Measurements from ENCODE around the gene GNGT1.
A peak's percentile ranks its signal among the peaks of the same experiment; 100 is the strongest.

GNGT1 gene

GRCh38 chr7:93906267-93906666 is at the start of gene GNGT1:
GNGT1 (plus strand) TSS chr7:93906567; CDS start chr7:93906747, 180 bp downstream.
- no peak for DNase-seq (ENCODE audit: low read depth in 3 of 3)

- no peak for DNase-seq (ENCODE audit: low read depth in 3 of 3)
Observed at GRCh38 chr7:93858857-93859256, 47.5 kb upstream of the GNGT1 start.

GRCh38 chr7:93860261-93860660 is 46.1 kb upstream of the GNGT1 start:
- no peak for DNase-seq (ENCODE audit: low read depth in 3 of 3)

GRCh38 chr7:93861325-93861949 is 44.9 kb upstream of the GNGT1 start:
- DNase-seq (ENCODE audit: low read depth in 3 of 3): no peak

GRCh38 chr7:93862651-93863050 is 43.7 kb upstream of the GNGT1 start:
- DNase-seq (ENCODE audit: low read depth in 3 of 3): no peak

- DNase-seq (ENCODE audit: low read depth in 3 of 3): no peak
Observed at GRCh38 chr7:93866886-93867285, 39.5 kb upstream of the GNGT1 start.

- DNase-seq (ENCODE audit: low read depth in 3 of 3): no peak
Observed at GRCh38 chr7:93873998-93874574, 32.3 kb upstream of the GNGT1 start.

GRCh38 chr7:93877742-93878141 is 28.6 kb upstream of the GNGT1 start:
- no peak for DNase-seq (ENCODE audit: low read depth in 3 of 3)

- DNase-seq (ENCODE audit: low read depth in 3 of 3): no peak
Observed at GRCh38 chr7:93879356-93879755, 27.0 kb upstream of the GNGT1 start.

- no peak for DNase-seq (ENCODE audit: low read depth in 3 of 3)
Observed at GRCh38 chr7:93882468-93882867, 23.9 kb upstream of the GNGT1 start.

- no peak for DNase-seq (ENCODE audit: low read depth in 3 of 3)
Observed at GRCh38 chr7:93883078-93883916, 23.1 kb upstream of the GNGT1 start.

GRCh38 chr7:93883917-93884345 is 22.4 kb upstream of the GNGT1 start:
- no peak for DNase-seq (ENCODE audit: low read depth in 3 of 3)

GRCh38 chr7:93884541-93884940 is 21.8 kb upstream of the GNGT1 start:
- DNase-seq (ENCODE audit: low read depth in 3 of 3): no peak

- DNase-seq (ENCODE audit: low read depth in 3 of 3): no peak
Observed at GRCh38 chr7:93889261-93889660, 17.1 kb upstream of the GNGT1 start.

GRCh38 chr7:93890041-93890463 is 16.3 kb upstream of the GNGT1 start:
- no peak for DNase-seq (ENCODE audit: low read depth in 3 of 3)

GRCh38 chr7:93890464-93891068 is 15.8 kb upstream of the GNGT1 start, which contains the start of gene TFPI2:
TFPI2 (minus strand) TSS chr7:93890753; CDS start chr7:93890678, 75 bp downstream.
- DNase-seq (ENCODE audit: low read depth in 3 of 3): peak in 1 of 3 experiments; percentile 9

GRCh38 chr7:93894426-93894825 is 11.9 kb upstream of the GNGT1 start:
- DNase-seq (ENCODE audit: low read depth in 3 of 3): no peak

- DNase-seq (ENCODE audit: low read depth in 3 of 3): no peak
Observed at GRCh38 chr7:93894966-93895640, 11.3 kb upstream of the GNGT1 start.

- no peak for DNase-seq (ENCODE audit: low read depth in 3 of 3)
Observed at GRCh38 chr7:93895859-93896600, 10.3 kb upstream of the GNGT1 start.

- no peak for DNase-seq (ENCODE audit: low read depth in 3 of 3)
Observed at GRCh38 chr7:93897680-93898079, 8.7 kb upstream of the GNGT1 start.

All from stimulated activated CD4-positive, alpha-beta T cell treated with anti-CD3 and anti-CD28 coated beads, TNF-alpha, amount 100 ng/mL, for 24 hours (primary cell).